Activated CD8-positive, alpha-beta memory T cell treated with anti-CD3 and anti-CD28 coated beads, Interleukin-2, amount 10 ng/mL, durations not matched to agents 7 days and 5 days (primary cell): ENCODE data around the gene BEST4. TPM values are rescaled to one million over a fixed set of nuclear protein-coding genes. Genes with fewer than 3 reads are reported as not detected.
A peak's percentile ranks its signal among the peaks of the same experiment; 100 is the strongest.
"Not testable (repeated sequence)": the region's sequence is repeated elsewhere in the genome, so short reads cannot be mapped to it uniquely, and the experiment has no call there.

Experiments
- ATAC-seq: fragments of 150-1000 bp; cut with Tn5 transposase; one replicate; pipeline ENCODE4 v1.10.0; 2021; ENCODE audit warnings: moderate library complexity
- CTCF ChIA-PET: fragments of 350-600 bp; sonication (Branson Sonifier 250); formaldehyde crosslinking; loops from one replicate; lab custom pipeline; 2021; ENCODE audit warnings: antibody characterized with exemption; lab: Charles Lee
- DNase-seq: peaks from one replicate; pipeline ENCODE4 v3.0.0-alpha.2; 2020
- H3K27ac Mint-ChIP-seq: one replicate; pipeline ENCODE4 v1.8.0; 2021; ENCODE audit warnings: mild to moderate bottlenecking, mixed read lengths
- H3K27me3 Mint-ChIP-seq: one replicate; pipeline ENCODE4 v1.8.0; 2021; ENCODE audit warnings: mixed read lengths
- H3K36me3 Mint-ChIP-seq: one replicate; pipeline ENCODE4 v1.8.0; 2021; ENCODE audit warnings: mild to moderate bottlenecking, mixed read lengths
- H3K4me1 Mint-ChIP-seq: one replicate; pipeline ENCODE4 v1.8.0; 2021; ENCODE audit warnings: mixed read lengths
- H3K4me3 Mint-ChIP-seq: one replicate; pipeline ENCODE4 v1.8.0; 2021; ENCODE audit warnings: mild to moderate bottlenecking, moderate library complexity, mixed read lengths
- H3K9me3 Mint-ChIP-seq: one replicate; pipeline ENCODE4 v1.8.0; 2022; ENCODE audit warnings: low read depth, mixed read lengths
- total RNA-seq, 2 experiments: library from RNA; stranded (reverse); gene quantifications; one replicate each; pipeline ENCODE4 v1.2.3, GENCODE V29; 2021

Gene BEST4
- total RNA-seq, 2 experiments from 2014 or later: 0.73 to 0.79 TPM

DNA sequence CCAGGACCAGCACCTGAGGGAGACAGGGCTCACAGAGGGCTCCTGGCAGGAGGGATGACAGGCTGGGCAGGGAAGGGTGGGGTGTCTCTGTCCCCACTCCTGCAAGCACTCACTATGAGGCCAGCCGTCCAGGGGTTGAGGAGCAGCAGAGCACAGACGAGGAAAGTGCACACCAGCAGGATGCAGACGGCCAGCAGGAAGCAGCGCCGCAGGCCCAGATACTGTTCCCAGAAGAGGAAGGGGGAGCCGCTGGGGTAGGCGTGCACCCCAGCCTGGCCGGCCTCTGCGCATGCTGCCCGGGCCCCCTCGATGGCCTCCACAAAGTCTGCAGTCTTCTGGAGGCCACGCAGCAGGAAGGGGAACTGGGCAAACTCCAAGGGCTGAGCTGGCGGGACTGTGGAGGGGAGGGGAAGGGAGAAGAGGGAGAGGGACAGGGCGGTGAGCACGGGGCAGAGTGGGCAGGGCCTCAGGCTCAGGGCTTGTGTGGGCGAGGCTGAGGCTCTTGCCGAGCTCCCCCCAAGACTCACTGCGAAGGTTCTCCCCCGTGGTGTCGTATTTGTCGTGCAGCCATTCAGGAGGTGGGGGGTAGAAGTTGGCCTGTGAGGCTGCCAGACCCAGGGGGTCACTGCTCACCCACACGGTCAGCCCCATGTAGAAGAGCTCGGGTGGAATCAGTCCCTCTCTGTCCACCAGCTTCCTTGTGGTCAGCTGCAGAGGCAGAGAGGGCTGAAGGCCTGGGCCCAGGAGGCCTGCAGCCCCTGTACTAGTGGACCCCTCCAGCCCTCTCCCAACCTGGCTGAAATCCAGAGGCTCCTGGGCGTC lies 38.6 kb upstream of the BEST4 start:
- Mint-ChIP-seq H3K4me3 (no peak overlapping the region), H3K36me3 (no peaks in the 10 kb centered on the region), H3K27ac (no peak overlapping the region), H3K9me3 (no peaks in the 10 kb centered on the region), H3K4me1 (peaks cover 6% of the 10 kb centered on the region), H3K27me3 (no peaks in the 10 kb centered on the region)
- CTCF ChIA-PET: interaction anchor here (1.0 to 1.9 kb wide), 4 partner anchors 10 to 95 kb away, joined by 3 to 7 read pairs (median 4); partner anchors contain the start of gene RNU5D-1
- DNase-seq (no peak), ATAC-seq (no peak)

DNA sequence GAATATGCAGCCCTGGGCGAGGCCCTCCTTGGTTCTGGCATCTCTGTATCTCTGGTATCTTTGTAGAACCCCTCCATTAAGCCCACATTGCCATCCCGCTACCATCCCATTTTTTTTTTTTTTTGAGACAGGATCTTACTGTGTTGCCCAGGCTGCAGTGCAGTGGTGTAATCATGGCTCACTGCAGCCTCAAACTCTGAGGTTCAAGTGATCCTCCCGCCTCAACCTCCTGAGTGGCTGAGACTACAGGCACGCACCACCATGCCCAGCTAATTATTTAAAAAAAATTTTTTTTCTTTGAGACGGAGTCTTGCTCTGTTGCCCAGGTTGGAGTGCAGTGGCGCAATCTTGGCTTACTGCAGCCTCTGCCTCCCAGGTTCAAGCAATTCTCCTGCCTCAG lies 36.4 kb upstream of the BEST4 start:
- H3K27me3 Mint-ChIP-seq, ATAC-seq, DNase-seq, H3K36me3 Mint-ChIP-seq, H3K4me3 Mint-ChIP-seq, H3K9me3 Mint-ChIP-seq, CTCF ChIA-PET, H3K27ac Mint-ChIP-seq: not testable (repeated sequence)
- H3K4me1 Mint-ChIP-seq: peaks cover 22% of the 10 kb centered on the region

DNA sequence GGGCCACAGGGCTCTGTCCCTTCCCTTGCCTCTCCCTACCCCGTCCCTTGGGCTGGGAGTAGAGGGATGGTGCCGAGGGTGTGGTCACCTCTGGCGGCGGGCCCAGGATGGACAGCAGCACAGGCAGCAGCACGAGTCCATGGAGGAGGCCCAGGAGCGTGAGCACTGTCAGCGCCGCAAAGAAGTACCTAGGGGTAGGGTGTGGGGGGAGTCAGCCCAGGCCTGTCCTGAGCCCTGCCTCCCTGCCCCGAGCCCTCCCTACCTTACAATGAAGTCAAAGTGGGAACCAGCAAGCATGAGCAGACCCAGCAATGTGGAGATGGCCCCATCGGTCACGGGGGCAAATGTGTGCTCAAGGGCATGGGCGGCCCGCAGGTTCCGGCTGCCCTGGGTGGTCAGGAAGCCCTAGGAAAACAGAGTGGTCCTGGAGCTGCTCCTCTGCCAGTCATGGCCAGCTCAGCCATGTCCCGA lies 35.0 kb upstream of the BEST4 start:
- H3K4me3 Mint-ChIP-seq: no peak overlapping the region

DNA sequence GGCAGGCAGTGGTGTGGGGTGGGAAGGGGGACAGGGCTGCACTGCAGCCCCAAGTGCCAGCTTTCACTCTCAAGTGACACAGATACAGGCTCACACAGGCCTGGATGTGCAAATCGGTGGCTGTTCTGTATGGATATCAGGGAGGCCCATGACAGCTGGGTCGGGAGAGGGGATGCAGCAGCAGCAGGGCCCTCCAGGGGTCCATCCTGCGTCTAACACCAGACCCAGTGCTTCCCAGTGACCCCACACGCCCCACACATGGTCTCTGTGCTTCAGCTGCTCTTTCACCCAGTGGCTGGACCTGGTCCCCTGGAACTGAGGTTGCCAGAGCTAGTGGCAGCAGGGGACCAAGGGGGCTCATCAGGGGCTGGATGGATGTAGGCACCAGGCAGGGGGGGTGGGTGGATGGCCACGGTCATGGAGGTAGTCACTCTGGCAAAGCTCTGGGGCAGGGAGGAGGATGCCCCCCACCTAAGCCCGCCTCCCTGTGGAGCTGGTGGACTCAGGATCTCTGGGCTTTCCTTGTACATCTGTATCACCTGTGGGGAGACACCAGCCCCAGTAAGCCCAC lies 34.2 kb upstream of the BEST4 start:
- DNase-seq (no peak), ATAC-seq (no peak)
- Mint-ChIP-seq H3K27me3 (no peaks in the 10 kb centered on the region), H3K9me3 (no peaks in the 10 kb centered on the region), H3K4me1 (peaks cover 37% of the 10 kb centered on the region), H3K27ac (no peak overlapping the region), H3K36me3 (no peaks in the 10 kb centered on the region), H3K4me3 (no peak overlapping the region)
- CTCF ChIA-PET: interaction anchor here (1.0 to 6.3 kb wide), 8 partner anchors 14 to 165 kb away, joined by 3 to 62 read pairs (median 10); partner anchors contain the start of genes BTBD19, DYNLT4, PLK3 and RNU5D-1

More for the DNA sequence above, 35.0 kb upstream of the BEST4 start:
- DNase-seq (no peak), ATAC-seq (no peak)
- Mint-ChIP-seq H3K4me1 (peaks cover 32% of the 10 kb centered on the region), H3K27me3 (no peaks in the 10 kb centered on the region), H3K9me3 (no peaks in the 10 kb centered on the region), H3K36me3 (no peaks in the 10 kb centered on the region), H3K27ac (no peak overlapping the region)
- CTCF ChIA-PET: interaction anchor here (0.7 to 6.3 kb wide), 5 partner anchors 13 to 105 kb away, joined by 3 to 56 read pairs (median 11); partner anchors contain the start of genes BTBD19, DYNLT4, PLK3 and RNU5D-1

DNA sequence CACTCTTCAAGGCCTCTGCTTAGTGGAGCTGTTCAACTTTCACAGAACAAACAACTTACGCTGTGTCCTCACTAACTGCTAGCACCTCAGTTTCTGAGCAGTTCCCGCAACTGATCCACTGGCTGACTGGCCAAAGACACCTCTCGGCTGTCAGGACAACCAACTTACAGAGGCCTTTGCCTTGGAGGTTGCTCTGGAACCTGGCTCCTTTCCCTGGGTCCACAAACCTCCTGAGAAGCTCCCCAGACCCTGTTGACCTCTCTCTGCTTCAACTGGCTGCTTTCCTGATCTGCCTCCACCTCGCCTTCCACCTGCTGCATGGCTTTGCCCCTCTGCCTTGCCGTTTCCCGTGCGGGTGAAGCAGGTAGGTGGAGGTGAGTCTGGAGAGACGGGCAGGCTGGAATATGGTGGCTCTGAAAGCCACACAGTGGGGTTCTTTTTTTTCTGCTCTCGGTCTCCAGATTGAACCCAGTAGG lies 33.3 kb upstream of the BEST4 start:
- Mint-ChIP-seq H3K4me1 (peaks cover 37% of the 10 kb centered on the region), H3K27me3 (no peaks in the 10 kb centered on the region), H3K9me3 (no peaks in the 10 kb centered on the region), H3K4me3 (peak overlapping the region; percentile 83), H3K36me3 (no peaks in the 10 kb centered on the region), H3K27ac (no peak overlapping the region)
- ATAC-seq (no peak), DNase-seq (no peak)
- CTCF ChIA-PET: interaction anchor here (0.8 to 6.3 kb wide), 15 partner anchors 14 to 479 kb away, joined by 3 to 62 read pairs (median 4); partner anchors contain the start of genes BTBD19, DYNLT4, HECTD3 and PLK3

DNA sequence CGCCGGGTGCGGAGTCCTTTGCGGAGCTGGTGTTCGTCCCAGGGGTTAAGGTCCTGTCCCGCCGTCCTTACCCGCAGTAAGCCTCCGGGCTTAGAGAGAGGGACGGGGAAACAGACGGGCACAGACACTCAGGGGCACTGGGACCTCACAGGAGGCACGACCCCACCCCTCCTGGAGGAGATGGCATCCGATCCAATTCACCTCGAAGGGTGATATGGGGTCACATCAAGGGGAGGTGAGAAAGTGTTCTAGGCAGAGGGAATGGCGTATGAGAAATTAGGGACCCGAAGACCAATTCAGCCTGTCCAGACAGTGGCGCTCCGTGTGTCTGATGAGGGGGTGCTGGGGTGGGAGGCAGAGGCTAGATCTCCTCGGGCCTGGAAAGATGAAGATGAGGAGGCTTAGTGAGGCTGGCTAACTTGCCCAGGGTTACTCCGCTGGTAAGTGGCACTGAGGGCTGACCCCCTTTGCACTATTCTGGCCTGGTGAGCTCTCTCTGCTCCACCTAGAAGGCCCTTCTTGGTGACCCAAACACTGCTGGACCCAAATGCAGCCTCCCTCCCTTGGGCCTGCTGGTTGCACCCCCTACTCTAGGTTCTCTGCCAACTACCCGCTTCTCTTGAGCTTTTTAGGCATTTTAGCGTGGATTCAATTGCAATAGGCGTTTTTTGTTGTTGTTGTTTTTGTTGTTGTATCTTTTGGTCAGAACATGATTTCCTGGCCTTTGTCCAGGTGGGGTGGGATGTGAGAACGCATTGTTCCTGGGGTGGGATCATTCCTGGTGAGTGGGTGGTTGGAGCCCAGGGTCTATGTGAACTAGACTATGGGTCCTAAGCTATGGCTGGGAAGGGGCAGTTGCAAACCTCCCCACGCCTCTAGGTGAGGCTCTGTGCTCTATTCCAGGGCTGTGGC lies 32.6 kb upstream of the BEST4 start:
- Mint-ChIP-seq H3K4me3 (peak overlapping the region; percentile 83), H3K4me1 (peaks cover 37% of the 10 kb centered on the region), H3K27me3 (no peaks in the 10 kb centered on the region), H3K9me3 (no peaks in the 10 kb centered on the region), H3K36me3 (no peaks in the 10 kb centered on the region), H3K27ac (peak overlapping the region; percentile 100)
- ATAC-seq (no peak), DNase-seq (no peak)
- CTCF ChIA-PET: interaction anchor here (0.6 to 6.3 kb wide), 16 partner anchors 10 to 480 kb away, joined by 3 to 62 read pairs (median 4); partner anchors contain the start of genes BTBD19, DYNLT4, EIF2B3 and HECTD3

DNA sequence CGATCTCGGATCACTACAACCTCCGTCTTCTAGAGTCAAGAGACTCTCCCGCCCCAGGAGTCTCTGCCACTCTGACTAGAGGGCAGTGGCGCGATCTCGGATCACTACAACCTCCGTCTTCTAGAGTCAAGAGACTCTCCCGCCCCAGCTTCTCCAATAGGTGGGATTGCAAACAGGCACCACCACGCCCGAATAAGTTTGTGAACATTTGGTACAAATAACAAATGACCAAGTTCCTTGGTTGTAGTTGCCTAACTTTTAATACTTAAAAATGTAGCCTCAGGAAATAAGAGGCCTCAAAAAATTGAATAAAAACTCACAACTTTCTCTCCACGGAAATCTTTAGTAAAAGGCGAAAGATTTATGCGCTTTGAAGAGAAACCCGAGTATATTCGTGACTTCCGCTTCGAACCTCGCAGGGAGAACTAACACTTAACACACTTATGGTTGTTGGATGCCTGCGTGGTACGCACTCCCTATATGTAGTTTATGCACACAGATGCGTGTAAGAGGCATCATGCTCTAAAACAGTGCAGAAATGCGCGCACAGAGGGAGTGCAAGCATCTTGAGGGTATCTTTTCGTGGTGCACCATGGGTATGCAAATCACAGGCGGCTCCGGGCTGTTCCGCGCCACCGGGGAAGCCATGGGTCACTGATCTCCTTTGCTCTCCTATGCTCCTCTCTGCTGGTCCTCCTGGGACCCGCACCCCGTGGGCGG lies 31.8 kb upstream of the BEST4 start:
- H3K27me3 Mint-ChIP-seq: no peaks in the 10 kb centered on the region
- DNase-seq: peak; percentile 95
- ATAC-seq: peak; percentile 90
- H3K27ac Mint-ChIP-seq: peak overlapping the region; percentile 100
- H3K9me3 Mint-ChIP-seq: no peaks in the 10 kb centered on the region
- peaks cover 3% of the 10 kb centered on the region for H3K36me3 Mint-ChIP-seq
- CTCF ChIA-PET: interaction anchor here (0.6 to 6.3 kb wide), 20 partner anchors 9 to 192 kb away, joined by 3 to 62 read pairs (median 6); partner anchors contain the start of genes BTBD19, DYNLT4, EIF2B3 and HECTD3
- H3K4me3 Mint-ChIP-seq: peak overlapping the region; percentile 83
- peaks cover 43% of the 10 kb centered on the region for H3K4me1 Mint-ChIP-seq

DNA sequence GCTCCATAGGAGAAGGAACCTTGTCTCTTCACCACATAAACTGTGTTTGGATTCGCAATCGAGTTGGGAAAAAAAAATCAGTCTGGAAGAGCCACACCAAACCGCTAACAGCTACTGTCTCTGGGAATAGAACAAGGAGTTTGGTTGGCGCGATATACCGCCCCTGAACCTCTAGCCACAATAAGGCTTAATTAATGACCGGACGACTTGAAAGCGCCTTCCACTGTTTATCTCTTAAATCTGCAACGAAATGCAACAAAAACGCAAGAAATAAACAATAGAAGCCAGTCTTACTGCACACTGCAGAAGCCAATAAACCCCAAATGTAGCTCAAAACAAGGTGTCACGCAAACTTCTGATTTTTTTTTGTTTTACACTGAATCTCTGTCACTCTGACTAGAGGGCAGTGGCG lies 31.2 kb upstream of the BEST4 start:
- Mint-ChIP-seq H3K27ac (peak overlapping the region; percentile 100), H3K4me3 (peak overlapping the region; percentile 83), H3K4me1 (peaks cover 45% of the 10 kb centered on the region), H3K27me3 (no peaks in the 10 kb centered on the region), H3K36me3 (peaks cover 3% of the 10 kb centered on the region), H3K9me3 (no peaks in the 10 kb centered on the region)
- no peak for ATAC-seq
- no peak for DNase-seq
- CTCF ChIA-PET: interaction anchor here (0.8 to 6.3 kb wide), 12 partner anchors 11 to 193 kb away, joined by 3 to 62 read pairs (median 8); partner anchors contain the start of genes BTBD19, DYNLT4, EIF2B3 and PLK3

DNA sequence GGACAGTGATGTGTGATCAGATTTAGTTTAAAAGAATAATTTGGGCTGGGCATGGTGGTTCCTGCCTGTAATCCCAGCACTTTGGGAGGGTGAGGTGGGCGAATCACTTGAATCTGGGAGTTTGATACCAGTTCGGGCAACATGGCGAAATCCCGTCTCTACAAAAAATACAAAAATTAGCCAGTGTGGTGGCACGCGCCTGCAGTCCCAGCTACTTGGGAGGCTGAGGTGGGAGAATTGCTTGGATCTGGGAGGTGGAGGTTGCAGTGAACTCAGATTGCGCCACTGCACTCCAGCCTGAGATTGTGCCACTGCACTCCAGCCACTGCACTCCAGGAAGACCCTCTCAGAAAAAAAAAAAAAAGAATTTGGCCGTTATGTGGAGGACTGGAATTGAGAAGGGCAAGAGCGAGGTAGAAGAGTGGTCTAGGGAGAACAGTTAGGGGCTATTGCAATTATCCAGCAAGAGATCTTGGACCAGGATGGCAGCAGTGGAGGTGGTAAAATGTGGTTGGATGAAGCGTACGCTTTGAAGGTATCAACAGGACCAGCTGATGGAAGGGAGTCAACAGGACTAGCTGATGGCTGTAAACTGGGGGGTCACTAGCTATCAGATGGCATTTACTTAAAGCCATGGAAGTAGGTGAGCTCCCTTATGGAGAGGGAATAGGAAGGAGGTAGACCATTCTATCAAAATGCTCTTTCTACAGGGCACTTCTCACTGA lies 30.0 kb upstream of the BEST4 start:
- Mint-ChIP-seq H3K4me3 (peak overlapping the region; percentile 83), H3K4me1 (peaks cover 49% of the 10 kb centered on the region), H3K27ac (peak overlapping the region; percentile 11), H3K9me3 (no peaks in the 10 kb centered on the region), H3K27me3 (no peaks in the 10 kb centered on the region), H3K36me3 (peaks cover 3% of the 10 kb centered on the region)
- ATAC-seq: no peak
- no peak for DNase-seq
- CTCF ChIA-PET: interaction anchor here (1.1 to 6.3 kb wide), 8 partner anchors 10 to 86 kb away, joined by 3 to 62 read pairs (median 9); partner anchors contain the start of genes BEST4, BTBD19, DYNLT4 and PLK3

DNA sequence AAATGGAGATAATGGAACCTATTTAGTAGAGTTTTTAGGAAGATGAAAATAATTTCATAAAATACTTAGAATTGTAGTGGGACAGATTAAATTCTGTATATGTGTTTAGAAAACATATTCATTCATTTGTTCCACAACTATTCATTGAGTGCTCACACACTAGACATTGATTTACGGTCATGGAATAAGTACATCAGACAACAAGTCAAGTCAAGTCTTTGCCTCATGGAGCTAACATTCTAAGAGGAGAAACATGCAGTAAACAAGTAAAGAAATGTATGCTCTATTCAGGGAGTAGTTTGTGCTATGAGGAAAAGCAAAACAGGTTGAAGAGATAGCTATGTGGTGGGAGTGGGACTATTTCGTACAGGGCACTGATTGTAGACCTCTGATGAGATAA lies 29.3 kb upstream of the BEST4 start:
- Mint-ChIP-seq H3K4me1 (peaks cover 44% of the 10 kb centered on the region), H3K4me3 (peak overlapping the region; percentile 6), H3K9me3 (no peaks in the 10 kb centered on the region), H3K27me3 (no peaks in the 10 kb centered on the region), H3K27ac (peak overlapping the region; percentile 6), H3K36me3 (peaks cover 3% of the 10 kb centered on the region)
- CTCF ChIA-PET: interaction anchor here (1.1 to 6.3 kb wide), 5 partner anchors 10 to 86 kb away, joined by 3 to 62 read pairs (median 7); partner anchors contain the start of genes BEST4, BTBD19, DYNLT4 and PLK3
- DNase-seq (no peak), ATAC-seq (no peak)

DNA sequence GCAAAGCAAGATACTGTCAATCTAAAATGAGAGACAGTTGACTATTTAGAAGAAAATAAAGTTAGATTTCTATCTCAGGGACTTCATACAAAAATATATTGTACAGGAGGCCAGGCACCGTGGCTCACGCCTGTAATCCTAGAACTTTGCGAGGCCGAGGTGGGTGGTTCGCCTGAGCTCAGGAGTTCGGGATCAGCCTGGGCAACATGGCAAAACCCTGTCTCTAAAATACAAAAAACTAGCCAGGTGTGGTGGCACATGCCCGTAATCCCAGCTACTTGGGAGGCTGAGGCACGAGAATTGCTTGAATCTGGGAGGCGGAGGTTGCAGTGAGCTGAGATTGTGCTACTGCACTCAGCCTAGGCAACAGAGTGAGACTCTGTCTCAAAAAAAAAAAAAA lies 28.0 kb upstream of the BEST4 start:
- DNase-seq: not testable (repeated sequence)

More for the DNA sequence above, 28.0 kb upstream of the BEST4 start:
- H3K4me1 Mint-ChIP-seq: peaks cover 50% of the 10 kb centered on the region
- H3K27ac Mint-ChIP-seq, H3K36me3 Mint-ChIP-seq, H3K27me3 Mint-ChIP-seq, ATAC-seq, H3K9me3 Mint-ChIP-seq, H3K4me3 Mint-ChIP-seq: not testable (repeated sequence)
- CTCF ChIA-PET: interaction anchor here (1.3 to 4.3 kb wide), 3 partner anchors 16 to 85 kb away, joined by 5 to 42 read pairs (median 18); partner anchors contain the start of genes PLK3 and RNU5D-1
